Skeletal muscle cell (primary cell): ENCODE results near the gene GIPC1.

Experiments used
- DNase-seq: peaks from one replicate; pipeline ENCODE4 v3.0.0-alpha.2; 2010; ENCODE audit warnings: low read depth
- H3K4me3 ChIP-seq: 2 replicates; pipeline ENCODE4 v1.5.1; 2011; ENCODE audit warnings: low read depth, mild to moderate bottlenecking, control low read depth, low read length, moderate library complexity

Gene GIPC1

DNA sequence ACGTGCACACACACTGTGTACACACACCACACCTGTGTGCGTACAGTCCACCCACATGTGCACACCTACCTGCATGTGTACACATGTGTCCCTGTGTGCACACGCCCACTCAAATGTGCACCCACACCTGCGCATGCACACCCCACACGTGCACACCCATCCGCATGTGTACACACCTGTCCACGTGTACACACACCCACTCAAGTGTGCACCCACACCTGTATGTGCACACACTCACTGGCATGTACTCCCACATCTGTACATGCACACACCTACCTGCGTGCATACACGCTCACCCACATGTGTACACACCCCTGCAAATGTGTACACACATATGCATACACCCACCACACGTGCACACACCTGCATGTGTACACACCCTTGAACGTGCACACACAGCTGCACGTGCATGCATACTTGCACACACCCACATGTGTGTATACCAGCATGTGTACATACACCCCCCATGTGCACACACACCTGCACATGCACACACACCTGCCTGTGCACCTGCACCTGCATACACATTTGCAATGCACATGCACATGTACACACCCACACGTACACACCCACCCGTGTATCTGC, 52.2 kb downstream of the GIPC1 start:
- no peak for DNase-seq
- H3K4me3 ChIP-seq = no peak overlapping the region

DNA sequence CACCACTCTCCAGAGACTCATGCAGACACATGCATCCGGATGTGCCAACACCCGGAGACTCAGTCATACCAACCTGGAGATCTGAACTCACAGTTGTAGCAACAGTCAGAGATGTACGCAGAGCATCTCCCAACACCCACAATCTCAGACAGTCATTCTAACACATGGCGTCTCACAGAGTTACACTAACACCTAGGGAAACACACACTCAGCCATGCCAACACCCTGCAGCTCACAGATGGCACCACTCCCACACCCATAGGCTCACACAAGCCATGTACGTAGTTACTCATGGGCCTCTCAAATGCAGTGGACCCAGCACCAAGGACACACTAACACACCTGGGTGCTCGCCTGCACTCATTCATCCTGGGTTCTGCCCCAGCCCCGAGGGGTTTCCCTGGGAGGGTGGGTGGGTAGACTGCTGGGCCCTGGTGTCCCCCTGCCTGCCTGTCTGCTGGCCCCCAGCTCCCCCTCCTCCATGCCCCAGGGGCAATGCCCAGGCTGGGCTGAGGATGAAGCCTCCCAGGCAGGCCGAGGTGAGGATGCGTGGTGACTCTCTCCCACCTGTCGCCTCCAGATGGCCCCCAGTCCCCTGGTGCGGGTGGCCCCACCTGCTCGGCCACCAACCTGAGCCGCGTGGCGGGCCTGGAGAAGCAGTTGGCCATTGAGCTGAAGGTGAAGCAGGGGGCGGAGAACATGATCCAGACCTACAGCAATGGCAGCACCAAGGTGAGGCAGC, 52.9 kb downstream of the GIPC1 start:
- no peak for DNase-seq
- no peak overlapping the region for H3K4me3 ChIP-seq

DNA sequence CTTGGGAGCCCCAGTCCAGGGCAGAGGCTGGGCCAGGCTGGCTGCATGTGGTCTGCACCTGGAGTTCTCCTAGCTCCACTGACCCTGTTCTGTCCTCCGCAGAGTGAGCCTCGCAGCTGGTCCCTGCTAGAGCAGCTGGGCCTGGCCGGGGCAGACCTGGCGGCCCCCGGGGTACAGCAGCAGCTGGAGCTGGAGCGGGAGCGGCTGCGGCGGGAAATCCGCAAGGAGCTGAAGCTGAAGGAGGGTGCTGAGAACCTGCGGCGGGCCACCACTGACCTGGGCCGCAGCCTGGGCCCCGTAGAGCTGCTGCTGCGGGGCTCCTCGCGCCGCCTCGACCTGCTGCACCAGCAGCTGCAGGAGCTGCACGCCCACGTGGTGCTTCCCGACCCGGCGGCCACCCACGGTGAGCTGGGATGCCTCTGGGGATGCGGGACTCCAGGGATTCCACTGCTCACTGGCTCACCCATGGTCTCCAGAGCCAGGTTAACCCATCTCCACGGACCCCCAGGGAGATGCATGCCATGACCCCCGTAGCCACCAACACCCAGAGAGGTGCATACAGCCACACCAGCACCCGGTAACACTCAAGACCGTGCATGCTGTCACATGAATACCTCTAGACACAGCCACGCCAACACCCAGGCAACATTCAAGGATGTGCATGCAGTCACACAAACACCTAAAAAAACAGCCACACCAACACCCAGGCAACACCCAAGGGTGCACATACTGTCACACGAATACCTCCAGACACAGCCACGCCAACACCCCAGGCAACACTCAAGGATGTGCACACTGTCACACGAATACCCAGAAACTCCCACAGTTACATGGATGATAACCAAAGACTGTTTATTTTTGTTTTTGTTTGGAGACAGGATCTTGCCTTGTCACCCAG, 54.6 kb downstream of the GIPC1 start:
- no peak overlapping the region for H3K4me3 ChIP-seq
- DNase-seq = no peak

DNA sequence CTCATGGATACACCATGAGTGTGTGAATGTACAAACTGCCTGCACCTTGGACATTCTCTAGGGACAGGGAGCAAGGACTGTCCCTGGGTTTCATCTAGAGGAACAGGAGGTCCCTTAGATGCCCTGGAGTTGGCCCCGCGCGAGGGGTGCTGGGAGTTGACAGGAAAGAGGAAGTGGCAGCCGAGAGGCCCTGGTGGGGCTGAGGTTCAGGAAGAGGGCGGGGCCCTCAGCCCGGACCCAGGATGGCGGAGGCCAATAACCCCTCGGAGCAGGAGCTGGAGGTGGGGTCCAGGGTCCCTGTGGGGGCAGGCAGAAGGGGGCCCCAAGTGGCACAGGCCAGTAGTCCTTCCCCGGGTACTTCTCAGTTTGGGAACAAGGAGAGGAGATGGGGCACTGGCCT, 55.9 kb downstream of the GIPC1 start:
- no peak overlapping the region for H3K4me3 ChIP-seq
- no peak for DNase-seq

DNA sequence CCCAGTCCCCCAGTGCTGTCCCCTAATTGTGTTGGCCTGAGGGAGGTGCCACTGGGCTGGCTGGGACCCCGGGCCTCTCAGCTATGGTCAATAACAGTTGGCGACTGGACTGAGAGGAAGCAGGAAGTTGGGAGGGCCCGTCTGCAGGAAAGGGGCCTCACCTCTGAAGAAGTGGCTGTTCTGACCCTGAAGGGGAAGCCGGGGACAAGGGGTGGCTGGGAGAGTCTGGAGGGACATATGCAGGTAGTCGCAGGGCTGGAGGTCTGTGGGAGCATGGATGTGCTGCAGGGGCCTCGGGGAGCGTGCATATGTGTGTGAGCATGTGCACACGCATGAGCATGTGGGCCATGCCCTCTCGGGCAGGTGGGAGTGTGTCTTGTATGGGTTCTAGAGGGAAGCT, 56.9 kb downstream of the GIPC1 start:
- H3K4me3 ChIP-seq = no peak overlapping the region
- DNase-seq = no peak

DNA sequence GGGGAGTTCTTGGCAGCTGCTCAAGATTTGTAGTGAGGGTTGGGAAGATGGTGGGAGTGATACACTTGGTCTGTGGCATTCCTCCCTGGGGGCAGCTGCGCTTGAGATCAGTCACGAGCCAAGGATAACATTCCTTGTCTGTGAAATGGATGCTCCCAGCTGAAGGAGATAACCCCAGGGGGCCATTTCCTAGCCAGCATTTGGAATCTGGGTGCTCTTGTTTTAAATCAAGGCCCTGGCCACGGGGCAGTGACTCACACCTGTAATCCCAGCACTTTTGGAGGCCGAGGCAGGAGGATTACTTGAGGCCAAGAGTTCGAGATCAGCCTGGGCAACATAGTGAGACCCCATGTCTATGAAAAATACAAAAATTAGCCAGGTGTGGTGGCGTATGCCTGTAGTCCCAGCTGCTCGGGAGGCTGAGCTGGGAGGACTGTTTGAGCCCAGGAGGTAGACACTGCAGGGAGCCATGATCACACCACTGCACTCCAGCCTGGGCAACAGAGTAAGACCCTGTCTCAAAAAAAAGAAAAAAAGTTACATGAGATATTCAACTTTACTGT, 58.3 kb downstream of the GIPC1 start:
- no peak overlapping the region for H3K4me3 ChIP-seq
- no peak for DNase-seq

DNA sequence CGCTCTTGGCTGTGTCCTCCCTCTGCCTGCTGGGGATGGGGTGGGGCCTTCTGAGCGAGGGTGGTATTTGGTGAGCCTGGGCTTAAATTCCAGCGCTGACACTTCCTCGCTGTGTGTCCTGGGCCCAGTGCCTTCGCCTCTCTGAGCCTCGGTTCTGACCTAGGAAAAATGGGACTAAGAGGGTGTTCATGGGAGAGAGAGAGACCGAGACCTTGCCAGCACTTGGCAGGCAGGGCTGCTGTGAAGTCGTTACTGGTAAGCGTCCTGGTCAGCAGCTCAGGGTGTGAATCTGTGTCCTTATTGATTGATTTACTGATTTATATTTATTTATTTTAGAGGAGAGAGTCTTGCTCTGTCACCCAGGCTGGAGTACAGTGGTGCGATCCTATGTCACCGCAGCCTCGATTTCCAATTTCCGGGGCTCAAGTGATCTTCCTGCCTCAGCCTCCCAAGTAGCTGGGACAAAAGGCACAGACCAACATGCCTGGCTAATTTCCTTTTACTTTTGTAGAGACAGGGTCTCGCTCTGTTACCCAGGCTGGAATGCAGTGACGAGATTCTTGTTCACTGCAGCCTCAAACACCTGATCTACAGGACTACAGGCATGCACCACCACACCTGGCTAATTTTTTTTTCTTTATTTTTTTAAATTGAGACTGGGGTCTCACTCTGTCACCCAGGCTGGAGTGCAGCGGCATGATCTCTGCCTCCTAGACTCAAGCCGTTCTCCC, 60.4 kb downstream of the GIPC1 start:
- no peak overlapping the region for H3K4me3 ChIP-seq
- no peak for DNase-seq

DNA sequence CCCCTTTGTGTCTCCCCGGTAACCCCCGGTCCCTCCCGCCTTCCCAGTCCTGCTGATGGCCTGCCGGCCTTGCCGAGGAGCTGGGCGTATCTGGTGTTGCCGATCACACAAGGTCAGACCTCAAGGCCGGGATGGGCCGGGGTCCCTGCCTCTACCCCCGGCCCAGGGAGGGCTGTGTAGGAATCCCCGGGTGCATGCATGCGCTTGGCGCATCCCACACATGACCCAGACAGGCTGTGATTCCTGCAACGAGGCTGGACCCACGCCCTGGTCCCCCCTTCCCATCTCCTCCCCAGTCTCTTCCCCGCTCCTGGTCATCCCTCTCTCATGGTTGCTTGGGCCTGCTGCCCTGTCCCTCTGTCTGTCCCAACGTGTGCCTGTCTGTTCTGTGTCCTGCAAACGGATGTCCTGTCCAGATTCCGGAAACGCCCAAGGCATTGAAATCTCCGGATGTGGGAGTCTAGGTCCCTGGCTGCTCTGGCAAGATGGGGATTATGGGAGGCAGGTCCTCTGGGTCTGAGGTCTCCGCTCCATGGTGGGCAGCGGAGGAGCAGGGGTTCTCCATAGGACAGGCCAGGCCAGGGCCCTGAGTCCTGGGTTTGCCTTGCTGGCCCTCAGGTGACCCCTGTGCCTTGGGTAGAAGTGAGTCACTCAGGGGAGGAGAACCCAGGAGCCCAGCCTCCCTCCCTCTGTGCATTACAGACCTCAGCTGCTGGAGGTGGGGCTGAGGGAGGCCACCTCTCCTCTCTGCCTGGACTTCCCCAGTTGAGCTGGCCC, 61.2 kb downstream of the GIPC1 start:
- DNase-seq = no peak
- peak overlapping the region; percentile 71 for H3K4me3 ChIP-seq

DNA sequence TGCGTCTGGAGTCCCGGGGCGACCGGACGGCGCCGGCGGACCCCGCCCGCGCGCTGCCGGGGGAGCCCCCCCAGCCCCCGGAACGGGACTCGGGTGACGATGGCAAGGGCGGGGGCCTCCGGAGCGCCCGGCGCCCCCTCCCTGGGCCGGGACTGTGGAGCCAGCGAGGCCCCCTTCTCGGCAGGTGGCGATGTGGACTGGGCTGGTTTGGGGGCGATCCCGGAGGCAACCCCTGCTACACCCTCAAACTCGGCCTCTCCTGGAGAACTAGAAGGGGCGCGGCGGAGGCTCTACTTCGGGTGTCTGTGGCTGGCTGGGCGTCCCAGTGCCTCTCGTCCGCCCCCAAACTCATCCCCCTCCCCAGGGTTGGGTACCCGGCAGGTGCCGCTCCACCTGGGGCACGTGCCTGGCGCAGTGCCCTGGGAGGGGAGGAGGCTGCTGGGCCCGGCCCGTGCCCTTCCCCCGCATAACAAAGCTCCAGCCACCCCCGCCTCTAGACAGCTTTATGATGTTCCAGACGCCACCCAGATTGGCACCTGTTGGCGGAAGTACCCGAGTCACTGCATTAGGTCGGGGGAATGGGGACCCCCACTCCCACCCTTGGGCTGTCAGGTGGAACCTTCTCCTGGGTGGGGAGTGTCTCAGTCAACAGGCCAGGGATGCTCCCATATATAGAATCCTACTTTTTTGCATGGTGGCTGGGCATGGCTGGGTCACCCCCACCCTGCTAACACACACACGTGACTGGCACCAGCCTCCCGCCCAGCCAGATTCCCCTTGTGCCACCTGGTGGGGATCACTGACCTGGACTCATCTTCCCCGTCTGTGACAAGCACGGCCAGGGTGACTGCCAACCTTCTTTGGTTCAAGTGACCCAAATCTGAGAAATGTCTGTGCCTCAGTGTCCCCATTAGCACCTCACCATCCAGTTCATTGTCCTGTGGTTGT, 62.1 kb downstream of the GIPC1 start:
- no peak for DNase-seq
- peak overlapping the region; percentile 71 for H3K4me3 ChIP-seq

DNA sequence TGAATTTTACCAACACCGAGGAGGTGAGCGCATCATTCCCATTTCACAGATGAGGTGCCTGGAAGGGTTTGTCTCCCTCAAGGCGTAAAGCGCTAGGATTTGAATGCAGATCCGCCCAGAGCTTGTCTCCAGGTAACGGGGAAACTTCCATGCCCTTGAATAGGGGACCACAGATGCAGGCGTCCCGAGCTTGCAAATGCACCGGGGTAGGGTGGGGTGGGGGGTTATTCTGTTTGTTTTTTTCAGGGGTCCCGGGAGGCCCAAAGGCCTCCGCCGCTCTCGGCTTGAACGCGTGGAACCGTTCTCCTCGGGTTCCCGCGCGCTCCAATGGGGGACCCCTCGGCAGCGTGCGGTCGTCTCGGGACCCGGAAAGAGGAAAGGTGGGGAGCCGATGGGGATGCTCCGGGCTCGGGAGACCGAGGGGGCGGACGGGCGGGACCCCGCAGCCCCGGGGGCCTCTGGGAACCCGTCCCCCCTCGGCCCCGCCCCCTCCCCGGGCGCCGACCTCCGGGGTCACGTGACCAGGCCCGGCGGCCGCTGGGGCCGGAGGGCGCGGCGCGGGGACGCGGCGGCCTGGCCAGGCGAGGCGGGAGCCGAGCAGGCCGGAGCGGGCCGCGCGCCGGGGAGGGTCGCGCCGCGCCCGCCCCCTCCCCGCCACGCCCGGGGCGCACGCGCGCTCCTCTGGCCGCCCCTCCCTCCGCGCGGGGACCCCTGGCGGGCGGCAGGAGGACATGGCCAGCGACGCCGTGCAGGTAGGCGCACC, 63.0 kb downstream of the GIPC1 start, which contains the start of gene PKN1:
PKN1 (plus strand) TSS at position 516 of the 763 bp plus-strand sequence; CDS start at position 732, 216 bp downstream.
- no peak for DNase-seq
- peak within 1 kb of the TSS; percentile 71 for H3K4me3 ChIP-seq

DNA sequence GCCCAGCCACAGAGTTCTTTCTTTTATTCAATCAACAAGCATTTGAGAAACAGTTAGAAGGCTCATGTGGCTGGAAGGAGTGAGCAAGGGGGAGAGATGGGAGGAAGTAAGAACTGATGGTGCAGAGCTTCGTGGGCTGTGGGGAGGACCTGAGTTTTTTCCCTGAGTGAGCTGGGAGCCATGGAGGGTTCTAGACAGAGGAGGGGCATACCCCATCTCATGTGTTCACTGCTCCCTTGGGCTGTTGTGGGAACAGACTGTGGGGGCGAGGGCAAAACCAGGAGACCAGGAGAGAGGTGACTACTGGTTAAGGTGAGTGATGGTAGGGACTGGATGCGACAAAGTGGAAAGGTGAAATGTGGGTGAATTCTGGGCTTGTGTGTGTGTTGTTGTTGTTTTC, 65.2 kb downstream of the GIPC1 start:
- no peak for DNase-seq
- no peak overlapping the region for H3K4me3 ChIP-seq

DNA sequence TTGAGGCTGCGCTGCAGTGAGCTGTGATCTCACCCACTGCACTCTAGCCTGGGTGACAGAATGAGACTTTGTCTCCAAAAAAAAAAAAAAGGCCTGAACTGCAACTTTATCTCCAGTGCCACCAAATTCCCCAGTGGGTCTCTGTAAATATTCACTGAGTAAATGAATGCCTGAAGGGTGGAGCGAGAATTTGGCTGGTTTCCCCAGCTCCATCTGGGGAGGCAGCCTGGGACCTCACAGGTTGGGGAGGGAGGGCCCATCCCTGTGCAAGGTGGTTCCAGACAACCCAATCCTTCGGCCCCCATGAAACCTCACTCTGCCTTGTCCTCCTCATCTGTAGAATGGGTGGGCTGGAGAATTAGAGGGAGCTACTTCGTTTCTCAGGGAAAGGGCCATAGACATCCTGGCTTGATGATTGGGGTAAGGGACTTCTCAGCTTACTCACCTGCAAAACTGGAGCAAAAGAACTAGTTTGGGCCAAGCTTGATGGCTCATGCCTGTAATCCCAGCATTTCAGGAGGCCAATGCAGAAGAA, 67.0 kb downstream of the GIPC1 start:
- DNase-seq = no peak
- H3K4me3 ChIP-seq = no peak overlapping the region
